Measurements from ENCODE around the gene CWC27.
A peak's percentile ranks its signal among the peaks of the same experiment; 100 is the strongest.

CWC27 gene

DNA sequence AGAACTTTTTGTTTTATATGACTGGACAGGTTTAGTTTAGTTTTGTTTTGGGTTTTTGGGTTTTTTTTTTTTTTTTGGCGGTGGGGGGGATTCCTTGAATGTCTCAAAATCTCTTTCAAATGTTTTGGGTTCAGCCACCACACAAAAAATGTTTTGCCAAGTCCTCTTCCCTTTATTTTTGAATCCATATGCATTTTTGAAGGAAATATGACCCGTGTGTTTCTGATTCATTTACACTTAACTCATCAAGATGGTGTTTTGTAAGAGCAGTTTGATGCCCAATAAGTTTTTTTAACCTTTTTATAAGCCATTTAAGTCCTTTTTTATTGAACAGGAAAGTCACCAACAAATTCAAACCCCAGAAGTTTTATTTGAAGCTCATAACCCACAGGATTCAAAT is 209.8 kb downstream of the CWC27 start:
- TF ChIP-seq CTCF (IDR thresholded peaks at IDR 0.05; ENCODE audit: insufficient read depth, low read length, poor library complexity, severe bottlenecking): no peak
- Histone ChIP-seq H3K36me3 (ENCODE audit: control insufficient read depth, insufficient read depth, low read length) (peaks cover 1% of the 10 kb centered on the region), H3K4me3 (replicated peaks; ENCODE audit: low read depth, low read length) (no peak overlapping the region), H3K27me3 (replicated peaks; ENCODE audit: control insufficient read depth, insufficient read depth, low read length) (no peaks in the 10 kb centered on the region)
- DNase-seq (ENCODE audit: extremely low read depth, insufficient read length): no peak

- no peak for TF ChIP-seq CTCF (IDR thresholded peaks at IDR 0.05; ENCODE audit: insufficient read depth, low read length, poor library complexity, severe bottlenecking)
- no peak overlapping the region for H3K4me3 ChIP-seq (replicated peaks; ENCODE audit: low read depth, low read length)
- no peaks in the 10 kb centered on the region for H3K27me3 ChIP-seq (replicated peaks; ENCODE audit: control insufficient read depth, insufficient read depth, low read length)
- peaks cover 1% of the 10 kb centered on the region for H3K36me3 ChIP-seq (ENCODE audit: control insufficient read depth, insufficient read depth, low read length)
- DNase-seq (ENCODE audit: extremely low read depth, insufficient read length): peak; percentile 10
These were observed 210.8 kb downstream of the CWC27 start for GRCh38 chr5:64979531-64979930.

DNA sequence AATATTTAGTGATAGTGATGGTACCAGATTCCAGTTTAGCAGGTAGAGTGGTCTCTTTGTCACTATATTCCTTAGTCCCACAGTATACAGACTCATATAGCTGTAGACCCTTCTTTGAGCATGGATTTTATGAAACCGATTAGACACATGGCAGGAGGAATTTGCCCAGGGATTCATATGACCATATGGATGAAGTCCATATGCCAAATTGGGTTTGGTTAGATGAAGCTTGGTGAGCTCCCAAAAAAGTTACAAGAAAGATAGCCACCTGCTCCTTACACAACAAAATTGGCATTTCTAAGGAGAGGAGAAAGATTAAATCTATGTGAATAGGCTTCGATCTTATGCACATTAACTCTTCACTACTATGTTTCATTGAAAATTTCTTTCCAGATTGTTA is 211.4 kb downstream of the CWC27 start:
- no peak for DNase-seq (ENCODE audit: extremely low read depth, insufficient read length)
- no peak overlapping the region for H3K4me3 ChIP-seq (replicated peaks; ENCODE audit: low read depth, low read length)
- H3K27me3 ChIP-seq (replicated peaks; ENCODE audit: control insufficient read depth, insufficient read depth, low read length): no peaks in the 10 kb centered on the region

GRCh38 chr5:64987768-64988167 is 219.0 kb downstream of the CWC27 start:
- Histone ChIP-seq H3K36me3 (ENCODE audit: control insufficient read depth, insufficient read depth, low read length) (no peaks in the 10 kb centered on the region), H3K4me3 (replicated peaks; ENCODE audit: low read depth, low read length) (no peak overlapping the region), H3K27me3 (replicated peaks; ENCODE audit: control insufficient read depth, insufficient read depth, low read length) (no peaks in the 10 kb centered on the region)
- no peak for DNase-seq (ENCODE audit: extremely low read depth, insufficient read length)
- no peak for TF ChIP-seq CTCF (IDR thresholded peaks at IDR 0.05; ENCODE audit: insufficient read depth, low read length, poor library complexity, severe bottlenecking)

More for the DNA sequence above, 211.4 kb downstream of the CWC27 start:
- TF ChIP-seq CTCF (IDR thresholded peaks at IDR 0.05; ENCODE audit: insufficient read depth, low read length, poor library complexity, severe bottlenecking): no peak
- H3K36me3 ChIP-seq (ENCODE audit: control insufficient read depth, insufficient read depth, low read length): peaks cover 1% of the 10 kb centered on the region

GRCh38 chr5:65009207-65009606 is 240.5 kb downstream of the CWC27 start:
- Histone ChIP-seq H3K36me3 (ENCODE audit: control insufficient read depth, insufficient read depth, low read length) (no peaks in the 10 kb centered on the region), H3K4me3 (replicated peaks; ENCODE audit: low read depth, low read length) (no peak overlapping the region), H3K27me3 (replicated peaks; ENCODE audit: control insufficient read depth, insufficient read depth, low read length) (no peaks in the 10 kb centered on the region)
- DNase-seq (ENCODE audit: extremely low read depth, insufficient read length): no peak
- no peak for TF ChIP-seq CTCF (IDR thresholded peaks at IDR 0.05; ENCODE audit: insufficient read depth, low read length, poor library complexity, severe bottlenecking)

DNA sequence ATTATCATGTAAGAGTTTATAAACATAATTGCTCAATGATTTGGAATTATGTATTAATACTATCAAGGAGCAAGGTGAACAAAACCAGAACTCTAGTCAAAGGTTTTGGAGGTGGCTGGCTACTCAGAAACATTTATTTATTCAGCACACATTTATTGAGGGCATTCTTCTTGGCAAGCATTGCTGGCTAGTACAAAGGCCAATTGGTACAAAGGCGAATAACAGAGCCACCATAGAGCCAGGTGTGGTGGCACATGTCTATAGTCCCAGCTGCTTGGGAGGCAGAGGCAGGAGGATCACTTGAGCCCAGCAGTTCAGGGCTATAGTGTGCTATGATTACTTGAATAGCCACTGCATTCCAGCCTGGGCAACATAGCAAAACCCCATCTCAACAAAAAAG is 242.1 kb downstream of the CWC27 start:
- no peak overlapping the region for H3K4me3 ChIP-seq (replicated peaks; ENCODE audit: low read depth, low read length)
- no peaks in the 10 kb centered on the region for H3K27me3 ChIP-seq (replicated peaks; ENCODE audit: control insufficient read depth, insufficient read depth, low read length)
- TF ChIP-seq CTCF (IDR thresholded peaks at IDR 0.05; ENCODE audit: insufficient read depth, low read length, poor library complexity, severe bottlenecking): no peak
- H3K36me3 ChIP-seq (ENCODE audit: control insufficient read depth, insufficient read depth, low read length): no peaks in the 10 kb centered on the region
- DNase-seq (ENCODE audit: extremely low read depth, insufficient read length): no peak
